HG02678 (cell line): ENCODE measurements around the gene GGA2.
A peak's percentile ranks its signal among the peaks of the same experiment; 100 is the strongest.
"Not testable (repeated sequence)": the region's sequence is repeated elsewhere in the genome, so short reads cannot be mapped to it uniquely, and the experiment has no call there.

ENCODE experiments used
- ATAC-seq: cut with Tn5 transposase; IDR thresholded peaks from one replicate; pipeline ENCODE4 v1.9.1; 2021; ENCODE audit warnings: mild to moderate bottlenecking, moderate library complexity; ENCODE audit not compliant: unreplicated experiment

The GGA2 gene

GRCh38 chr16:23523876-23524385 lies 13.6 kb upstream of the GGA2 start:
- no peak for ATAC-seq

- no peak for ATAC-seq
Observed at GRCh38 chr16:23523321-23523720, 13.0 kb upstream of the GGA2 start.

GRCh38 chr16:23521965-23522364 lies 11.7 kb upstream of the GGA2 start:
- ATAC-seq: no peak

- ATAC-seq: no peak
Observed at GRCh38 chr16:23521037-23521743, 10.9 kb upstream of the GGA2 start.

GRCh38 chr16:23520500-23520899 lies 10.2 kb upstream of the GGA2 start:
- no peak for ATAC-seq

GRCh38 chr16:23519282-23519681 lies 9.0 kb upstream of the GGA2 start:
- no peak for ATAC-seq

- peak; percentile 71 for ATAC-seq
Observed at GRCh38 chr16:23518435-23518891, 8.2 kb upstream of the GGA2 start.

- ATAC-seq: no peak
Observed at GRCh38 chr16:23516366-23517137, 6.3 kb upstream of the GGA2 start.

GRCh38 chr16:23515881-23516280 lies 5.6 kb upstream of the GGA2 start:
- no peak for ATAC-seq

- no peak for ATAC-seq
Observed at GRCh38 chr16:23514381-23515152, 4.3 kb upstream of the GGA2 start.

GRCh38 chr16:23512168-23512695 lies 1.9 kb upstream of the GGA2 start:
- ATAC-seq: no peak

- no peak for ATAC-seq
Observed at GRCh38 chr16:23511731-23512130, 1.4 kb upstream of the GGA2 start.

- not testable (repeated sequence) for ATAC-seq
Observed at GRCh38 chr16:23510915-23511270, 599 bp upstream of the GGA2 start.

GRCh38 chr16:23509782-23510163 lies 521 bp downstream of the GGA2 start:
- ATAC-seq: peak; percentile 13

- ATAC-seq: no peak
Observed at GRCh38 chr16:23509441-23509754, 896 bp downstream of the GGA2 start.

GRCh38 chr16:23508589-23509440 lies 1.5 kb downstream of the GGA2 start:
- no peak for ATAC-seq

- ATAC-seq: no peak
Observed at GRCh38 chr16:23506606-23506994, 3.7 kb downstream of the GGA2 start.

GRCh38 chr16:23505671-23506605 lies 4.4 kb downstream of the GGA2 start:
- ATAC-seq: no peak

GRCh38 chr16:23505180-23505665 lies 5.1 kb downstream of the GGA2 start:
- no peak for ATAC-seq
